NT2/D1 (cell line): ENCODE results near the gene METTL16.

Experiments used
- SUZ12 ChIP-seq: IDR thresholded peaks from 2 replicates; pipeline ENCODE4 v1.6.1; 2011; ENCODE audit not compliant: insufficient read length, insufficient read depth; ENCODE audit errors: extremely low read depth
- YY1 ChIP-seq: IDR thresholded peaks from 2 replicates; pipeline ENCODE4 v1.6.1; 2011; ENCODE audit not compliant: insufficient read length, insufficient read depth
- ZNF274 ChIP-seq: IDR thresholded peaks from 2 replicates; pipeline ENCODE4 v1.6.1; 2011; ENCODE audit warnings: mild to moderate bottlenecking, low read depth, low read length

GRCh38 chr17:2510559-2510958 lies 1.1 kb downstream of the METTL16 start:
- TF ChIP-seq YY1, result no peak
- no peak for TF ChIP-seq ZNF274
- TF ChIP-seq SUZ12, result no peak
